ENCODE results near the gene SGSM2. TPM values are rescaled to one million over a fixed set of nuclear protein-coding genes. Genes with fewer than 3 reads are reported as not detected.

Gene SGSM2
- total RNA-seq, 1 experiment from 2014 or later: 65.6 TPM

- no peaks in the 10 kb centered on the region for H3K9me3 Mint-ChIP-seq (ENCODE audit: unreplicated experiment)
- ChIA-PET CTCF (no interaction called here), POLR2A (no interaction called here)
- intact Hi-C loops (cut with micrococcal nuclease; ENCODE audit: unreplicated experiment): no loop called here
- no peaks in the 10 kb centered on the region for H3K27me3 Mint-ChIP-seq (ENCODE audit: insufficient read depth, unreplicated experiment)
- peaks cover 4% of the 10 kb centered on the region for H3K4me1 Mint-ChIP-seq (ENCODE audit: low read depth, unreplicated experiment)
- H3K27me3 ChIP-seq (replicated peaks; ENCODE audit: control insufficient read depth, insufficient read depth, low read length): no peaks in the 10 kb centered on the region
- H3K4me1 ChIP-seq: no peaks in the 10 kb centered on the region
- BruUV-seq (replicated peaks): no TSS peak
- H3K9me3 ChIP-seq: no peaks in the 10 kb centered on the region
- no peak overlapping the region for H3K4me3 Mint-ChIP-seq (ENCODE audit: unreplicated experiment)
- DNase-seq: no peak
- H3K36me3 ChIP-seq (ENCODE audit: control insufficient read depth, insufficient read depth, low read length): peaks cover 3% of the 10 kb centered on the region
- TF ChIP-seq, protein P1, sequence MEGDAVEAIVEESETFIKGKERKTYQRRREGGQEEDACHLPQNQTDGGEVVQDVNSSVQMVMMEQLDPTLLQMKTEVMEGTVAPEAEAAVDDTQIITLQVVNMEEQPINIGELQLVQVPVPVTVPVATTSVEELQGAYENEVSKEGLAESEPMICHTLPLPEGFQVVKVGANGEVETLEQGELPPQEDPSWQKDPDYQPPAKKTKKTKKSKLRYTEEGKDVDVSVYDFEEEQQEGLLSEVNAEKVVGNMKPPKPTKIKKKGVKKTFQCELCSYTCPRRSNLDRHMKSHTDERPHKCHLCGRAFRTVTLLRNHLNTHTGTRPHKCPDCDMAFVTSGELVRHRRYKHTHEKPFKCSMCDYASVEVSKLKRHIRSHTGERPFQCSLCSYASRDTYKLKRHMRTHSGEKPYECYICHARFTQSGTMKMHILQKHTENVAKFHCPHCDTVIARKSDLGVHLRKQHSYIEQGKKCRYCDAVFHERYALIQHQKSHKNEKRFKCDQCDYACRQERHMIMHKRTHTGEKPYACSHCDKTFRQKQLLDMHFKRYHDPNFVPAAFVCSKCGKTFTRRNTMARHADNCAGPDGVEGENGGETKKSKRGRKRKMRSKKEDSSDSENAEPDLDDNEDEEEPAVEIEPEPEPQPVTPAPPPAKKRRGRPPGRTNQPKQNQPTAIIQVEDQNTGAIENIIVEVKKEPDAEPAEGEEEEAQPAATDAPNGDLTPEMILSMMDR (IDR thresholded peaks at IDR 0.05; ENCODE audit: insufficient read depth in 1 of 2, low read depth in 1 of 2, low read length in 1 of 2, severe bottlenecking in 1 of 2, unreplicated experiment in 1 of 2): no peak
- H3K4me3 ChIP-seq (ENCODE audit: low read depth, low read length): no peak overlapping the region
- H3K27ac Mint-ChIP-seq (ENCODE audit: unreplicated experiment): no peak overlapping the region
- peaks cover 41% of the 10 kb centered on the region for H3K36me3 Mint-ChIP-seq (ENCODE audit: insufficient read depth, unreplicated experiment)
These were observed 38.2 kb upstream of the SGSM2 start for GRCh38 chr17:2299136-2299535.

GRCh38 chr17:2299756-2300155 lies 37.5 kb upstream of the SGSM2 start:
- TF ChIP-seq, protein P1 (IDR thresholded peaks at IDR 0.05; ENCODE audit: insufficient read depth in 1 of 2, low read depth in 1 of 2, low read length in 1 of 2, severe bottlenecking in 1 of 2, unreplicated experiment in 1 of 2): no peak
- no peak for DNase-seq
- POLR2A ChIA-PET: no interaction called here
- Mint-ChIP-seq H3K36me3 (ENCODE audit: insufficient read depth, unreplicated experiment) (peaks cover 41% of the 10 kb centered on the region), H3K4me3 (ENCODE audit: unreplicated experiment) (no peak overlapping the region), H3K9me3 (ENCODE audit: unreplicated experiment) (no peaks in the 10 kb centered on the region), H3K27ac (ENCODE audit: unreplicated experiment) (no peak overlapping the region), H3K4me1 (ENCODE audit: low read depth, unreplicated experiment) (peaks cover 6% of the 10 kb centered on the region), H3K27me3 (ENCODE audit: insufficient read depth, unreplicated experiment) (no peaks in the 10 kb centered on the region)
- CTCF ChIA-PET: no interaction called here
- peaks cover 3% of the 10 kb centered on the region for H3K36me3 ChIP-seq (ENCODE audit: control insufficient read depth, insufficient read depth, low read length)
- no TSS peak for BruUV-seq (replicated peaks)
- no peak overlapping the region for H3K4me3 ChIP-seq (ENCODE audit: low read depth, low read length)
- intact Hi-C loops (cut with micrococcal nuclease; ENCODE audit: unreplicated experiment): no loop called here
- no peaks in the 10 kb centered on the region for H3K27me3 ChIP-seq (replicated peaks; ENCODE audit: control insufficient read depth, insufficient read depth, low read length)
- H3K9me3 ChIP-seq: no peaks in the 10 kb centered on the region
- H3K4me1 ChIP-seq: no peaks in the 10 kb centered on the region

- POLR2A ChIA-PET: interaction anchor here (0.8 to 1.9 kb wide), 8 partner anchors 20 to 90 kb away, joined by 3 to 28 read pairs (median 7); partner anchors contain the start of gene TSR1
- intact Hi-C loops (cut with micrococcal nuclease; ENCODE audit: unreplicated experiment): loop anchor here (1.0 kb wide), 1 partner anchor 34 kb away; the partner anchor contains the start of gene TSR1
- Mint-ChIP-seq H3K4me3 (ENCODE audit: unreplicated experiment) (peak overlapping the region; percentile 80), H3K4me1 (ENCODE audit: low read depth, unreplicated experiment) (peaks cover 13% of the 10 kb centered on the region), H3K27me3 (ENCODE audit: insufficient read depth, unreplicated experiment) (no peaks in the 10 kb centered on the region), H3K27ac (ENCODE audit: unreplicated experiment) (peak overlapping the region; percentile 72), H3K9me3 (ENCODE audit: unreplicated experiment) (no peaks in the 10 kb centered on the region), H3K36me3 (ENCODE audit: insufficient read depth, unreplicated experiment) (peaks cover 27% of the 10 kb centered on the region)
- Histone ChIP-seq H3K4me1 (no peaks in the 10 kb centered on the region), H3K27me3 (replicated peaks; ENCODE audit: control insufficient read depth, insufficient read depth, low read length) (no peaks in the 10 kb centered on the region), H3K4me3 (ENCODE audit: low read depth, low read length) (peak overlapping the region; percentile 73), H3K9me3 (no peaks in the 10 kb centered on the region), H3K36me3 (ENCODE audit: control insufficient read depth, insufficient read depth, low read length) (no peaks in the 10 kb centered on the region; the same call in 1 of the 2 replicates)
- no peak for DNase-seq
- TSS peak; percentile 46 for BruUV-seq (replicated peaks)
- TF ChIP-seq, protein P1 (IDR thresholded peaks at IDR 0.05; ENCODE audit: insufficient read depth in 1 of 2, low read depth in 1 of 2, low read length in 1 of 2, severe bottlenecking in 1 of 2, unreplicated experiment in 1 of 2): no peak
- CTCF ChIA-PET: interaction anchor here (0.6 to 1.8 kb wide), 4 partner anchors 33 to 129 kb away, joined by 3 to 15 read pairs (median 4); no protein-coding TSS in a partner anchor
These were observed 34.5 kb upstream of the SGSM2 start for GRCh38 chr17:2302778-2303203.
